Activated CD4-positive, alpha-beta T cell treated with anti-CD3 and anti-CD28 coated beads, Interleukin-2, amount 10 ng/mL, durations not matched to agents 7 days and 5 days (primary cell): Measurements from ENCODE around the gene GALNT2. TPM values are rescaled to one million over a fixed set of nuclear protein-coding genes. Genes with fewer than 3 reads are reported as not detected.

ENCODE experiments used
- CTCF ChIA-PET: fragments of 350-600 bp; sonication (Branson Sonifier 250); formaldehyde crosslinking; loops from one replicate; lab custom pipeline; 2021; ENCODE audit warnings: antibody characterized with exemption; lab: Charles Lee
- POLR2A ChIA-PET: fragments of 350-600 bp; sonication (Branson Sonifier 250); formaldehyde crosslinking; loops from one replicate; lab custom pipeline; 2021; ENCODE audit warnings: antibody characterized with exemption; lab: Charles Lee
- DNase-seq: peaks from one replicate; pipeline ENCODE4 v3.0.0-alpha.2; 2020
- H3K27ac Mint-ChIP-seq: one replicate; pipeline ENCODE4 v1.8.0; 2021; ENCODE audit warnings: mild to moderate bottlenecking, moderate library complexity, mixed read lengths
- H3K27me3 Mint-ChIP-seq: one replicate; pipeline ENCODE4 v1.8.0; 2021; ENCODE audit warnings: mixed read lengths
- H3K36me3 Mint-ChIP-seq: one replicate; pipeline ENCODE4 v1.8.0; 2021; ENCODE audit warnings: low read depth, mixed read lengths
- H3K4me1 Mint-ChIP-seq: one replicate; pipeline ENCODE4 v1.8.0; 2021; ENCODE audit warnings: mixed read lengths
- H3K4me3 Mint-ChIP-seq: one replicate; pipeline ENCODE4 v1.8.0; 2021; ENCODE audit warnings: mild to moderate bottlenecking, moderate library complexity, mixed read lengths
- H3K9me3 Mint-ChIP-seq: one replicate; pipeline ENCODE4 v1.8.0; 2021; ENCODE audit warnings: mixed read lengths
- total RNA-seq, 2 experiments: library from RNA; stranded (reverse); gene quantifications; one replicate each; pipeline ENCODE4 v1.2.3, GENCODE V29; 2021

Gene GALNT2
- total RNA-seq, 2 experiments from 2014 or later: 22.7 to 28.4 TPM

GRCh38 chr1:230299191-230300006 is 232.4 kb downstream of the GALNT2 start:
- H3K36me3 Mint-ChIP-seq: no peaks in the 10 kb centered on the region
- DNase-seq: no peak
- ChIA-PET POLR2A (no interaction called here), CTCF (interaction anchor here (0.6 kb wide), 1 partner anchor 11 kb away, joined by 4 read pairs; no protein-coding TSS in a partner anchor)
- H3K4me1 Mint-ChIP-seq: peaks cover 6% of the 10 kb centered on the region
- H3K9me3 Mint-ChIP-seq: no peaks in the 10 kb centered on the region
- no peak overlapping the region for H3K27ac Mint-ChIP-seq
- H3K4me3 Mint-ChIP-seq: no peak overlapping the region
- H3K27me3 Mint-ChIP-seq: peaks cover 10% of the 10 kb centered on the region

- no peak for DNase-seq
- Mint-ChIP-seq H3K27ac (no peak overlapping the region), H3K36me3 (no peaks in the 10 kb centered on the region), H3K4me1 (peaks cover 6% of the 10 kb centered on the region), H3K4me3 (no peak overlapping the region), H3K9me3 (no peaks in the 10 kb centered on the region), H3K27me3 (peaks cover 3% of the 10 kb centered on the region)
- POLR2A ChIA-PET: no interaction called here
- CTCF ChIA-PET: interaction anchor here (0.6 kb wide), 1 partner anchor 134 kb away, joined by 3 read pairs; no protein-coding TSS in a partner anchor
These were observed 233.6 kb downstream of the GALNT2 start for GRCh38 chr1:230300322-230301301.

GRCh38 chr1:230301322-230301721 is 234.3 kb downstream of the GALNT2 start:
- Mint-ChIP-seq H3K27me3 (peaks cover 3% of the 10 kb centered on the region), H3K27ac (no peak overlapping the region), H3K36me3 (no peaks in the 10 kb centered on the region), H3K9me3 (no peaks in the 10 kb centered on the region), H3K4me3 (no peak overlapping the region), H3K4me1 (peaks cover 10% of the 10 kb centered on the region)
- ChIA-PET CTCF (interaction anchor here (0.6 to 0.7 kb wide), 2 partner anchors 135 to 671 kb away, joined by 3 to 4 read pairs; no protein-coding TSS in a partner anchor), POLR2A (no interaction called here)
- no peak for DNase-seq

GRCh38 chr1:230301822-230302221 is 234.8 kb downstream of the GALNT2 start:
- H3K27ac Mint-ChIP-seq: no peak overlapping the region
- peaks cover 3% of the 10 kb centered on the region for H3K27me3 Mint-ChIP-seq
- POLR2A ChIA-PET: no interaction called here
- H3K4me3 Mint-ChIP-seq: no peak overlapping the region
- H3K36me3 Mint-ChIP-seq: no peaks in the 10 kb centered on the region
- no peak for DNase-seq
- no peaks in the 10 kb centered on the region for H3K9me3 Mint-ChIP-seq
- H3K4me1 Mint-ChIP-seq: peaks cover 10% of the 10 kb centered on the region
- CTCF ChIA-PET: interaction anchor here (0.6 to 1.1 kb wide), 4 partner anchors 15 to 671 kb away, joined by 3 to 4 read pairs (median 3); no protein-coding TSS in a partner anchor

- H3K27me3 Mint-ChIP-seq: no peaks in the 10 kb centered on the region
- H3K36me3 Mint-ChIP-seq: no peaks in the 10 kb centered on the region
- ChIA-PET CTCF (interaction anchor here (1.1 kb wide), 1 partner anchor 14 kb away, joined by 3 read pairs; no protein-coding TSS in a partner anchor), POLR2A (no interaction called here)
- peaks cover 12% of the 10 kb centered on the region for H3K4me1 Mint-ChIP-seq
- no peak overlapping the region for H3K27ac Mint-ChIP-seq
- H3K9me3 Mint-ChIP-seq: no peaks in the 10 kb centered on the region
- no peak for DNase-seq
- no peak overlapping the region for H3K4me3 Mint-ChIP-seq
These were observed 236.0 kb downstream of the GALNT2 start for GRCh38 chr1:230303069-230303468.

GRCh38 chr1:230303822-230304221 is 236.8 kb downstream of the GALNT2 start:
- Mint-ChIP-seq H3K27me3 (no peaks in the 10 kb centered on the region), H3K9me3 (no peaks in the 10 kb centered on the region), H3K4me1 (peaks cover 12% of the 10 kb centered on the region), H3K36me3 (no peaks in the 10 kb centered on the region), H3K4me3 (no peak overlapping the region), H3K27ac (no peak overlapping the region)
- DNase-seq: no peak
- ChIA-PET POLR2A (no interaction called here), CTCF (interaction anchor here (0.6 to 1.2 kb wide), 2 partner anchors 11 to 933 kb away, joined by 3 read pairs; no protein-coding TSS in a partner anchor)

GRCh38 chr1:230306169-230306568 is 239.1 kb downstream of the GALNT2 start:
- POLR2A ChIA-PET: no interaction called here
- no peak overlapping the region for H3K4me3 Mint-ChIP-seq
- peak; percentile 34 for DNase-seq

GRCh38 chr1:230307213-230307612 is 240.2 kb downstream of the GALNT2 start:
- Mint-ChIP-seq H3K27ac (no peak overlapping the region), H3K4me3 (no peak overlapping the region), H3K36me3 (no peaks in the 10 kb centered on the region), H3K27me3 (no peaks in the 10 kb centered on the region), H3K9me3 (no peaks in the 10 kb centered on the region), H3K4me1 (peaks cover 13% of the 10 kb centered on the region)
- ChIA-PET CTCF (interaction anchor here (0.6 to 1.4 kb wide), 3 partner anchors 67 to 513 kb away, joined by 3 read pairs; no protein-coding TSS in a partner anchor), POLR2A (no interaction called here)
- no peak for DNase-seq

More at GRCh38 chr1:230306169-230306568, 239.1 kb downstream of the GALNT2 start:
- CTCF ChIA-PET: interaction anchor here (0.7 to 2.2 kb wide), 4 partner anchors 17 to 645 kb away, joined by 3 to 10 read pairs (median 4); no protein-coding TSS in a partner anchor
- H3K27ac Mint-ChIP-seq: no peak overlapping the region
- no peaks in the 10 kb centered on the region for H3K9me3 Mint-ChIP-seq
- H3K36me3 Mint-ChIP-seq: no peaks in the 10 kb centered on the region
- no peaks in the 10 kb centered on the region for H3K27me3 Mint-ChIP-seq
- peaks cover 13% of the 10 kb centered on the region for H3K4me1 Mint-ChIP-seq

GRCh38 chr1:230308039-230308438 is 241.0 kb downstream of the GALNT2 start:
- ChIA-PET CTCF (no interaction called here), POLR2A (no interaction called here)
- no peak overlapping the region for H3K27ac Mint-ChIP-seq
- no peak overlapping the region for H3K4me3 Mint-ChIP-seq
- H3K9me3 Mint-ChIP-seq: no peaks in the 10 kb centered on the region
- no peak for DNase-seq
- peaks cover 1% of the 10 kb centered on the region for H3K27me3 Mint-ChIP-seq
- peaks cover 13% of the 10 kb centered on the region for H3K4me1 Mint-ChIP-seq
- no peaks in the 10 kb centered on the region for H3K36me3 Mint-ChIP-seq

- no peak for DNase-seq
- Mint-ChIP-seq H3K27me3 (peaks cover 3% of the 10 kb centered on the region), H3K4me1 (peaks cover 10% of the 10 kb centered on the region), H3K9me3 (no peaks in the 10 kb centered on the region), H3K36me3 (no peaks in the 10 kb centered on the region), H3K4me3 (no peak overlapping the region), H3K27ac (no peak overlapping the region)
- POLR2A ChIA-PET: no interaction called here
- CTCF ChIA-PET: no interaction called here
These were observed 241.8 kb downstream of the GALNT2 start for GRCh38 chr1:230308821-230309220.

- peaks cover 7% of the 10 kb centered on the region for H3K4me1 Mint-ChIP-seq
- ChIA-PET POLR2A (no interaction called here), CTCF (interaction anchor here (0.7 kb wide), 1 partner anchor 373 kb away, joined by 3 read pairs; no protein-coding TSS in a partner anchor)
- no peaks in the 10 kb centered on the region for H3K36me3 Mint-ChIP-seq
- H3K9me3 Mint-ChIP-seq: no peaks in the 10 kb centered on the region
- no peak overlapping the region for H3K4me3 Mint-ChIP-seq
- DNase-seq: no peak
- peaks cover 3% of the 10 kb centered on the region for H3K27me3 Mint-ChIP-seq
- H3K27ac Mint-ChIP-seq: no peak overlapping the region
These were observed 242.7 kb downstream of the GALNT2 start for GRCh38 chr1:230309646-230310177.
